IPS DF 19.7 (cell line): ENCODE measurements around the gene MUC5B.

Experiments used
- DNase-seq: peaks from one replicate; pipeline ENCODE4 v3.0.0-alpha.2; 2013; ENCODE audit warnings: low read depth, low spot score

Gene MUC5B

DNA sequence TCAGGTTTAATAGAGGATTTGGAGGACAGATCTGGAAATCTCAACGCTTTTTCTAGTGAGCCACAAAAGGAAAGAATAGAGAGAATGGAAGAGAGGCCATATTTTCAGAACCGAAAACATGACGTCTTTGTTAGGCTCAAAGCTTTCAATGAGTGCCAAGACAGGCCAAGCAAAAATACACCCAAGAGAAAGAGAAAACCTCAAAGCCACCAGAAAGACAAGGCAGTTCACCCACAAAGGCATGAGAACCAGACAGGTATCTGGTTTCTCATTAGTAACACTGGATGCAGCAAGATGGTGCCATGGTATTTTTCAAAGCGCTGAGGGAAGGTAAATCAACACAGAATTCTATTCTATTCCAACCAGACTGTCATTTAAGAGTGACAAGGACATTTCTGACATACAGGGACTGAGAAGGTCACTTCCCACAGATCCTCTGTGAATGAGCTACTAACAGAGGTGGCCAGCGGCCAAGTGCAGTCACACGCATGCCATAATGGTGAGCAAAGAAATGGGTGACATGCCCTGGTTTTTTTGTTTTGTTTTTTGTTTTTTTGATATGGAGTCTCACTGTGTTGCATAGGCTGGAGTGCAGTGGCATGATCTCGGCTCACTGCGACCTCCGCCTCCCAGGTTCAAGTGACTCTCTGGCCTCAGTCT, 44.7 kb downstream of the MUC5B start:
- no peak for DNase-seq

GRCh38 chr11:1269957-1270356, 47.1 kb downstream of the MUC5B start:
- no peak for DNase-seq

GRCh38 chr11:1270476-1270875, 47.6 kb downstream of the MUC5B start:
- DNase-seq: no peak

DNA sequence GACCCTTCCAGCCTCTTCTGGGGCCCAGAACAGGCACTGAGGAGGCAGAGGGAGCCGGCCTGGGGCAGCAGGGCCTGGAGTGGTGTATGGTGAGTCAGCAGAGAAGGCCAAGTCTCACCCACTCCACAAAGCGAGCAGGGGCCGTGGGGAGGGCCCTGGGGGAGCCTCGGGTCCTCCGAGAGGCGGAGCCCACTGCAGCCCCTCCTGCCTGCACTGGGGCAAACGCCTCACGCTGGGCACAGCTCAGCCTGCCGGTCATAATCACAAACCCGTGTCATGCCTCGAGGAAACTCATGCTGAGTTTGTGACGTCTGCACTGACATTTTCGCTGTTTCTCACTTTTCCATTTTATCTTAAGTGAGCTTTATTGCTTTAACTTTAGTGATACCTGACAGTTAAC, 48.1 kb downstream of the MUC5B start:
- DNase-seq: no peak

DNA sequence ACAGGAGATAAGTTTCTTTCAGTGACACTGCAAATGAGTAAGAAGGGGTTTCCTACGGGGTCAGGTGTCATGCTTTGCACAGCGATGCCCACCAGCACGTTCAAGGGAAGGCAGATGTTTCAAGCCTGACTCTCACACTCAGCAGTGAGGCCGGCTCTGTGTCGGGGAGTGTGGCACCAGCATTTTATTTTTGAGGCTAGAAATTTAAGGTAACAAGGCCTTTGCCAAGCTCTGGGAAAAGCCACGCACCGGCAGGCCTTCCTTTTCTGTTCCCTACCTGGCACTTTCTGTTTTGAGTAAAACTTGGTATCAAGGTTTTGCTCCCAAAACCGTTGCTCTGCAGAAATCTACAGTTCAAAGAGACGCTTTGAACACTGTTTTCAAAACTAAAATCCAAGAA, 48.5 kb downstream of the MUC5B start:
- no peak for DNase-seq

DNA sequence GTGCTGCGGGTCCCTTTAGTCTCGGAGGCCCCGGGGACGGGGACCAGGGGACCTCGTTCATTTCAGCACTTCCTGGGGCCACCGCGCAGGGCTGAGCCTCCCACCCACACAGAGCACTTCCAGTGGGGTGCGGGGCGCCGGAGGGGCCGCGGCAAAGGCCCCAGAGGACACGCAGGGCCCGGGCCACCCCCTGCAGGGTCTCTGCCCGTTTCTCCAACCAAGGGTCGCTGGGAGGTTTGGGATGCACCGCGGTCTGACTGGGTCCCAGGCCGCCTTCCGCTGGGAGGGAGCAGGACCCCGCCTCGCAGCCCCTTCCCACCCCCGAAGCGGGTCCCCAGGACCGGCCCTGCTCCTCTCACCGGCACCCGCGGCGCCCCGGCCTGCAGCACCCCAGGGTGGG, 49.1 kb downstream of the MUC5B start:
- no peak for DNase-seq

DNA sequence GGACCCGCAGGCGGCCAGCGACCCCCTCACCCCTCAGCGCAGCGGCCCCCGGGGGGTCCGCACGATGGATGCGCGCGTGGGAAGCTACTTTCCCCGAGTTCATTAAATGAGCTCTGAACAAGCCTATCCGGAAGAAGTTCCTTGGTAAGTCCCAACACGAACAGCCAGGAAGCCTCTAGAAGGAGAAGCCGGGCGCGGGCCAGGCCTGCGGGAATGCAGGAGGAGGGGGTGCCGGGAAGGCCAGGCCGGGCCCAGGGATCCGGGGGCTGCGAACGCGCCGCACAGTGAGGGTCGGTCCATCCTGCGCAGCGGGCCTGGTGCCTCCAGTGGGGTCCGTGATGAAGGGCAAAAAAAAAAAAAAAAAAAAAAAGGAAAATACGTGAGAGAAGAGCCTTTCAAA, 49.7 kb downstream of the MUC5B start:
- no peak for DNase-seq

DNA sequence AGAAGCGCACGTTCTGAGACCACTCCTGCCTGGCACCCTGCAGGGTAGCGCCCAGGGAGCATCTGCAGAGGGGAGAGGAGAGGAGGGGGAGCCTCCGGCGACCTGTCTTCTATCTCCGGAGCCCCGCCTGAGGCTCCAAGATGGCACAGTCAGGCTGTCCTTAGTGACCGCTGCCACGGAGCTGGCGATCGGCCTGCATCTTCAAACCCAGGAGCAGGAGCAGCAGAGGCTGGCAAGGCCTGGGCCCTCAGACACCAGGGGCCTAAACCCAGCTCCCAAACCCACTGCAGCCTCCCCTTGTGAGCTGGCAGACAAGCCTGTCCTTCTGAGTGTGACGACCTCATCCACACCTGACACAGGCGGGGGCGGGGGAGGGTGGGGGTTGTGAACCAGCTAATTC, 51.6 kb downstream of the MUC5B start:
- DNase-seq: no peak

DNA sequence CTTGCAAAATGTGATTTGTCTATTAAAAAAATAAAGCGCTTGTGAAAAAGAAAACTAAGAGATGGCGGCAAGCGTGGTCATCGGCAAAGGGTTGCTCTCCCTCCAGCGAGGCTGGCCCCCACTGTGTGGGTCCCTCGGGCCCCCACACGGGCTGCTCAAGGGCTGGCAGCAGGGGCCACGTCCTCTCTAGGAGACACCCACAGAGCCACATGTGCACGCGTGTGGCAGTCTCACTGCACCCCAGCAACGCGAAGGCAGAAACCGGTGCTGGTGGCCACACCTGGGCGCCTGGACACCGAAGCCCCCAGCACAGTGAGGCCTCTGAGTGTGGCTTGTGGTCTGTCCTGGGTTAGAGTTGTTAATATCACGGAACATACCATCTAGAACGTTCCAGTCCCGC, 52.2 kb downstream of the MUC5B start:
- DNase-seq: no peak

DNA sequence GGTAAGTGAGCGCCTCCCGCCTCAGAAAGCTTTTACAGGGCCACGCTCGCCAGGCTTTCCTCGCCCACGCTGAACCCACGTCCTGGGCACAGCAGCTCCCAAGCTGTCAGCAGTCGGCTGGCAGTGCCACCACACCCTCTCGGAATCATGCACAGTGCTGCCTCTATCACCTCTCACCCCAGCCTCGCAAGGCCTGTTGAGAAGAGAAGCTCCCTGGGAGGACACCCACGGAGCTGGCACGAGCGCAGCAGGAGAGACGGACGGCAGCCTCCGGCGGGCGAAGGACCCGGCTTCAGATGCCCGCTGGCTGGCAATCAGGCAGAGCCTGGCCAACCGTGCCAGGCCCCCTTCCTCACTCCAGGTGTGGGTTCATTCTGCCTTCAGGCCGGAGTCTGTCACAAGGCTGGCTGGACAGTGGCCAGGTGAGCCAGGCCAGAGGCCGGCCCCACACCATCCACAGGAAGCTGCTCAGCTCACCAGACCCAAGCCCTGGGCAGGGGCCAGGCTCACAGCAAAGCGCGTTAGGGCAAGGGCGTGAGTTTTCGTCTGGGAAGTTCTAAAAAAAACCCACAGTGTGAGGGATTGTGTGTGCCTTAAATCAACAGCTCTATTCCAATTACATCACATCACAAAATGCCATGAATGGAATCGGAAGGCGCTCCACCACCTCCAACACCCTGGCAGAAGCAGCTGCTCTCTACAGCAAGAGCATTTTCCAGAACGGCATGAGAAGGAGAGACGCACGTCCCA, 53.4 kb downstream of the MUC5B start:
- DNase-seq: no peak

DNA sequence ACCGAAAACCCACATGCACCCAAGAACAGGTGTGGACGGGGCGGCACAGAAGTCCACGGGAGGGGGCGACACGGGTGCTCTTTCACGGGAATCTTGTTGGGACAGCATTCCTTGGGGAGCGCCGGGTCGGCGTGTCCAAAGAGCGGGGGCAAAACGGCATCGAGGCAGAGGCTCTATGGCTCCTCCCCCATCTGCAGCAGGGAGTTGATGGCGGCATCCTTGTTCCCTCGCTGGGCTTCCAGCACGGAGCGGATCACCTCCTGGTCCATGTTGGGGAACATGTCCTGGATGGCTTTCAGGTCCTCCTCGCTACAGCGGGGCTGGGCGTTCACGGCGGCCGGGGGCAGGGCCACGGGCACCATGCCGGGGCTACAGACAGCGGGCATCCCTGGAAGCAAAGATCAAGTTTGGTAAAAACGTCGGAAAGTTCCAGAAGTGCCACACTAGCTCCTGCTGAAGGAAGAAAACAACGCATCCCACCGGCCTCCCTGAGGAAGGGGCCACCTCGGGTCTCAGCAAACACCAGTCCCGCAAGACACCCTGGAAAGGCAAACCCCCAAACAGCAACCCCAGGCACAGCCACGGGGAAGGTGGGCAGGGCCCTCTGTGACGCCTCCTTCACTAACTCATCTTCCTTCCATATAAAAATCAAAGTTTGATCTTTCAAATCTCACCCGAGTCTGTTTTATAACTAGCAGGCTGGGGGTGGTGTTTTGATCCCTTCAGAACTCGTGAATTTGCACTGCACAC, 54.2 kb downstream of the MUC5B start:
- no peak for DNase-seq

DNA sequence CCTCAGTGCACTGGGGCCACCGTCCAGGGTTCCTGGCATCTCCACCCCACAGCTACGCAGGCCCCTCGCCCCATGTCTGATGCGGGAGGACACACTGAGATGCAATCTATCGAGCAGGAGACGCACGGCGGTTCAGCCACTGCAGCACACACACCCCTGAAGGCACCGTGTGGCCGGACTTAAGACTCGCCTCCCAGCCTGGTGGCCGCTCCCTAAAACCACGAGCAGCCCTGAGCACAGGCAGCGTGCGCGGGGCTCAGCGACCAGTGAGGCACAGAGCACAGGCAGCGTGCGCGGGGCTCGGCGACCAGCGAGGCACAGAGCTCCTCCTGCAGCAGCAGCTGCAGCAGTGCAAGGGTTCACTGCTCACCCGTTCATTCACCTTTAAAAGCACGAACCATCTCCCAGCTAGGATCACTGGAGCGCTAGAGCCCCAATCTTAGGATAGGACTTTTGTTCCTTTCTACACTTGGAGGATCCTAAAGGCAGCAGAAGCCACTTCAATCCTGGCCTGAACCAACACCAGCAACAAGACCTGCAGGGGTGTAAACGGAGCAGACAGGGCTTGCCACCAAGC, 55.2 kb downstream of the MUC5B start:
- no peak for DNase-seq

- DNase-seq: no peak
Measured at GRCh38 chr11:1278766-1279673, 56.2 kb downstream of the MUC5B start.

DNA sequence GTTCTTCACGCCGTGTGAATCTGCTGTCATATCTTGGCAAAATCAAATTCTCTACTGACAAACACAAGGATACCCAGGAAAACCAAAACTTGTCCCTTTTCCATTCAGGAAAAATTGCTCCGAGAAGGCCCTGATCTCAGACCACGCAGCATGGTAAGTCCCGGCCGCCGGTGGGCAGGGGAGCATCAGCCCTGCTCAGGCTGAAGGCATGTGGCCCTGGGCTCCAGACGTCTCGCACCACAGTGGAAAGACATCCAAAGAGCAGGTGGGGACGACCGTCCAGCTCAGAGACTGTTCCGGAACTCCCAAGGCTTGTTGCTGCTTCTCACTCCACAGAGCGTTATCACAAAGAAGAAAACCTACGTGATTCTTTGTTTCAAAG, 56.8 kb downstream of the MUC5B start:
- DNase-seq: no peak

DNA sequence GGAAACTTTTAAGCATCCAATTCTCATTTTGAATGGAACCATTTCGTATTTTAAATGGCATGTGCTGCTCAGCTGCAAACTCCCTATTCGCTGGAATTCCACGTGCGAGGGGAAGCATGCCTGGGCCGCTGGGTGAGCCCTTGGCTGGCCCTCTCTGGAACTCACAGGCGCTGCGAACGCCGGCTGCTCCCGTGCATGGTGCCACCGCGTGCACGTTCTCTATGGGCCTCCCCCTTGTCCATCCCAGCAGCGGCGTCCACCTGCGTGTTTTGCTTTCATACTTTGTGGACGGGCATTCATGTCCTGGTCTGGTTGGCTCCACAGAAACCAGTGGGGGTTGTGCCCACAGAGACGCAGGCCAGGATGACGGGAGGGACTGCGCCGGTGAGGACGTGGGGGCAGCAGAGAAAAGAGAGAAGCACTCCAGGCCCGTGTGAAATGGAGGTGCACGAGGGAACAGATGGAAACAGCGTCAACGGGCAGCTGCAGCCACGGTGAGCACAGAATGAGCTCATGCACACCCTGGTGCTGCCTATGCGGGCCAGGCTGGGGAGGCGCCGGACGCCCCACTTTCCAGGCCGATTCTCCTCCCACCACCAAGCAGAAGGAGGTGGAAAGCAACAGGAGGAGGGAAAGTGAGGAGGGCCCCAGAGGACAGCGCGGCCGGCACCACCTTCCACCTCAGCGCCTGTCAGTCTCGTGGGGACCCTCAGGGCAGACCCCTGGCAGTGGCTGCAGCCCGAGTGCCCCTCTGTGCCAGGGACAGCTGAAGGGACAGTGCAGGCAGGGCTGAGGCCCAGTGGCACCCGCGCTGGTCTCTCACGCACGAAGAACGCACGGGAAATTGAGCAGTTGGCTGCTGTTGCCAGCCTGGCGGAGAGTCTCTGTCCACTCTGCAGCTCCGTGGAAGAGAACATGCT, 57.5 kb downstream of the MUC5B start:
- DNase-seq: no peak

GRCh38 chr11:1281326-1281973, 58.6 kb downstream of the MUC5B start:
- DNase-seq: no peak

DNA sequence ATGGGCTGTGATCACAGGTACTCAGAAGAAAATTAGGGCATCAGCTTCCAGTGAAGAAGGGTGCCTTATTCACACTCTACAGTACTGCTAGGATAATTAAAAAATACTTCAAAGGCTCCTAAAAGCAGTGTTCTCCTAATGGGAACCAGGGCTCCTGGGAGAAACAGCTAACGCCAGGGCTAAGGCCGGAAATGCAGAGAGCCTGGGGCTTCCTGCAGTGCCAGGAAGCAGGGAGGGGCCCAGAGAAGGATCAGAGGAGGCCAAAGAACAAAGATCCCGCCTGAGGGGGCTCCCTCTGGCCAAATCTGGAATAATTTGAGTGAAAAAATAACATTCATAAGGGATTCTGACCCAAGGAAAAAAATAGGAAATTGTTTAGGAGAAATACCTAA, 59.1 kb downstream of the MUC5B start:
- DNase-seq: no peak

- no peak for DNase-seq
Measured at GRCh38 chr11:1283091-1283511, 60.2 kb downstream of the MUC5B start.

- DNase-seq: no peak
Measured at GRCh38 chr11:1283906-1284305, 61.0 kb downstream of the MUC5B start.

- no peak for DNase-seq
Measured at GRCh38 chr11:1285316-1285744, 62.5 kb downstream of the MUC5B start.
